ENCODE data around the gene LBHD2.

LBHD2 gene

GRCh38 chr14:103085106-103086091, 1.4 kb downstream of the LBHD2 start:
- Histone ChIP-seq H3K27ac (ENCODE audit: low read length) (no peak overlapping the region), H3K4me1 (ENCODE audit: control insufficient read depth in 1 of 2, insufficient read depth in 2 of 2, low read length in 2 of 2) (peaks cover 0 to 13% of the 10 kb centered on the region in 2 donors), H3K4me3 (ENCODE audit: low read depth in 1 of 2, low read length in 2 of 2) (no peak overlapping the region), H3K27me3 (ENCODE audit: low read depth, low read length) (no peaks in the 10 kb centered on the region), H3K36me3 (ENCODE audit: control insufficient read depth in 1 of 2, insufficient read depth in 2 of 2, low read length in 2 of 2) (no peaks in the 10 kb centered on the region), H3K9me3 (ENCODE audit: control insufficient read depth in 1 of 2, low read length in 2 of 2) (no peaks in the 10 kb centered on the region)

DNA sequence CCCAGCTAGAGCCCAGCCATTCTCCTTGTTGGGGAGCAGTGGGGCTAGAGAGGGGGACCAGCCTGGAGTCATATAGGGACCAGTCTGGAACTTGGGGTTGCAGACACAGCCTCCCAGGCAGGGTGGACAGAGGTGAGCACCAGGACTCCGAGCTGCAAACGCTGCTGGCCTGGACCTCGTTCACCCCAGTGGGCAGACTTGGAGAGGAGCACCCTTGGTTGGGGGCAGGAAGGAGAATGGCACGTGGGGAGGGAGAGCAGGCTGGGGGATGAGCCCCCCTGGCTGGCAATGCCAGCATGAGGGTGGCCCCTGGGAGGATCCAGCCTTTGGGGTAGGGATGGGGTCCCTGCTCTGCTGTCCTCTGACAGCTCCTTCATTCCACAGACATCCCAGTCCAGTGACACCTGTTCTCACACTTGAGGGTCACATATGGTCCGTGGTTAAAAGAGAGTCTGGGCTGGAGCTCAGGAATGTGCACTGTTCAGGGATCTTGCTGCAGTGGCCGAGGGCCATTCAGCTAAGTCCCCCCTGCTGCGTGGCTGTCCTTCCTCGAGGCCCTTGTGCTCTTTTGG, 2.8 kb downstream of the LBHD2 start:
- Histone ChIP-seq H3K4me1 (ENCODE audit: control insufficient read depth in 1 of 2, insufficient read depth in 2 of 2, low read length in 2 of 2) (peaks cover 0 to 23% of the 10 kb centered on the region in 2 donors), H3K9me3 (ENCODE audit: control insufficient read depth in 1 of 2, low read length in 2 of 2) (no peaks in the 10 kb centered on the region), H3K36me3 (ENCODE audit: control insufficient read depth in 1 of 2, insufficient read depth in 2 of 2, low read length in 2 of 2) (no peaks in the 10 kb centered on the region), H3K4me3 (ENCODE audit: low read depth in 1 of 2, low read length in 2 of 2) (no peak overlapping the region), H3K27ac (ENCODE audit: low read length) (no peak overlapping the region), H3K27me3 (ENCODE audit: low read depth, low read length) (no peaks in the 10 kb centered on the region)

GRCh38 chr14:103087343-103087835, 3.4 kb downstream of the LBHD2 start:
- no peak overlapping the region for H3K4me3 ChIP-seq (ENCODE audit: low read depth in 1 of 2, low read length in 2 of 2)
- no peaks in the 10 kb centered on the region for H3K9me3 ChIP-seq (ENCODE audit: control insufficient read depth in 1 of 2, low read length in 2 of 2)
- H3K27ac ChIP-seq (ENCODE audit: low read length), result no peak overlapping the region
- peaks cover 0 to 23% of the 10 kb centered on the region in 2 donors for H3K4me1 ChIP-seq (ENCODE audit: control insufficient read depth in 1 of 2, insufficient read depth in 2 of 2, low read length in 2 of 2)
- no peaks in the 10 kb centered on the region for H3K27me3 ChIP-seq (ENCODE audit: low read depth, low read length)
- no peaks in the 10 kb centered on the region for H3K36me3 ChIP-seq (ENCODE audit: control insufficient read depth in 1 of 2, insufficient read depth in 2 of 2, low read length in 2 of 2)

DNA sequence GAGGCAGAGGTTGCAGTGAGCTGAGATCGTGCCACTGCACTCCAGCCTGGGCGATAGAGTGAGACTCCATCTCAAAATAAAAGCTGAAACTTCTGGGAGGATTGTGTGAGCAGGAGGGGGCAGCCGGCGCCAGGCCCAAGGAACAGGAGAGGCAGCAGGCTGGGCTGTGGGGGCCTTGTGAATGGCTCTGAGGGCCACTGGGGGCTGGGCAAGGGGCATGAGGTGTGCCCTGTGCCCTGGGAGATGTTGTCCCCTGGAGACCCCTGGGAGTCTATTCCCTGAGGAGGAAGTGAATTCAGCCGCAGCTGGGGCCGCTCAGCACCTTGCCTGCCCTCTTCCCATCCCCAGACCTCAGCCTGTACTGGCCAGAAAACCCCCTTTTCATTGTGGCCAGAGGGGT, 4.9 kb downstream of the LBHD2 start:
- H3K27ac ChIP-seq (ENCODE audit: low read length), result no peak overlapping the region
- no peak overlapping the region for H3K4me3 ChIP-seq (ENCODE audit: low read depth in 1 of 2, low read length in 2 of 2)
- H3K4me1 ChIP-seq (ENCODE audit: control insufficient read depth in 1 of 2, insufficient read depth in 2 of 2, low read length in 2 of 2), result peaks cover 0 to 21% of the 10 kb centered on the region in 2 donors
- H3K9me3 ChIP-seq (ENCODE audit: control insufficient read depth in 1 of 2, low read length in 2 of 2), result no peaks in the 10 kb centered on the region
- no peaks in the 10 kb centered on the region for H3K36me3 ChIP-seq (ENCODE audit: control insufficient read depth in 1 of 2, insufficient read depth in 2 of 2, low read length in 2 of 2)
- no peaks in the 10 kb centered on the region for H3K27me3 ChIP-seq (ENCODE audit: low read depth, low read length)

GRCh38 chr14:103089386-103090335, 5.7 kb downstream of the LBHD2 start:
- peaks cover 0 to 13% of the 10 kb centered on the region in 2 donors for H3K4me1 ChIP-seq (ENCODE audit: control insufficient read depth in 1 of 2, insufficient read depth in 2 of 2, low read length in 2 of 2)
- H3K27me3 ChIP-seq (ENCODE audit: low read depth, low read length), result no peaks in the 10 kb centered on the region
- no peaks in the 10 kb centered on the region for H3K36me3 ChIP-seq (ENCODE audit: control insufficient read depth in 1 of 2, insufficient read depth in 2 of 2, low read length in 2 of 2)
- no peak overlapping the region for H3K4me3 ChIP-seq (ENCODE audit: low read depth in 1 of 2, low read length in 2 of 2)
- H3K9me3 ChIP-seq (ENCODE audit: control insufficient read depth in 1 of 2, low read length in 2 of 2), result no peaks in the 10 kb centered on the region
- no peak overlapping the region for H3K27ac ChIP-seq (ENCODE audit: low read length)

- no peak overlapping the region for H3K4me3 ChIP-seq (ENCODE audit: low read depth in 1 of 2, low read length in 2 of 2)
- H3K27me3 ChIP-seq (ENCODE audit: low read depth, low read length), result no peaks in the 10 kb centered on the region
- H3K4me1 ChIP-seq (ENCODE audit: control insufficient read depth in 1 of 2, insufficient read depth in 2 of 2, low read length in 2 of 2), result peaks cover 0 to 12% of the 10 kb centered on the region in 2 donors
- no peak overlapping the region for H3K27ac ChIP-seq (ENCODE audit: low read length)
- H3K9me3 ChIP-seq (ENCODE audit: control insufficient read depth in 1 of 2, low read length in 2 of 2), result no peaks in the 10 kb centered on the region
- H3K36me3 ChIP-seq (ENCODE audit: control insufficient read depth in 1 of 2, insufficient read depth in 2 of 2, low read length in 2 of 2), result no peaks in the 10 kb centered on the region
Observed at GRCh38 chr14:103090481-103091020, 6.5 kb downstream of the LBHD2 start.

DNA sequence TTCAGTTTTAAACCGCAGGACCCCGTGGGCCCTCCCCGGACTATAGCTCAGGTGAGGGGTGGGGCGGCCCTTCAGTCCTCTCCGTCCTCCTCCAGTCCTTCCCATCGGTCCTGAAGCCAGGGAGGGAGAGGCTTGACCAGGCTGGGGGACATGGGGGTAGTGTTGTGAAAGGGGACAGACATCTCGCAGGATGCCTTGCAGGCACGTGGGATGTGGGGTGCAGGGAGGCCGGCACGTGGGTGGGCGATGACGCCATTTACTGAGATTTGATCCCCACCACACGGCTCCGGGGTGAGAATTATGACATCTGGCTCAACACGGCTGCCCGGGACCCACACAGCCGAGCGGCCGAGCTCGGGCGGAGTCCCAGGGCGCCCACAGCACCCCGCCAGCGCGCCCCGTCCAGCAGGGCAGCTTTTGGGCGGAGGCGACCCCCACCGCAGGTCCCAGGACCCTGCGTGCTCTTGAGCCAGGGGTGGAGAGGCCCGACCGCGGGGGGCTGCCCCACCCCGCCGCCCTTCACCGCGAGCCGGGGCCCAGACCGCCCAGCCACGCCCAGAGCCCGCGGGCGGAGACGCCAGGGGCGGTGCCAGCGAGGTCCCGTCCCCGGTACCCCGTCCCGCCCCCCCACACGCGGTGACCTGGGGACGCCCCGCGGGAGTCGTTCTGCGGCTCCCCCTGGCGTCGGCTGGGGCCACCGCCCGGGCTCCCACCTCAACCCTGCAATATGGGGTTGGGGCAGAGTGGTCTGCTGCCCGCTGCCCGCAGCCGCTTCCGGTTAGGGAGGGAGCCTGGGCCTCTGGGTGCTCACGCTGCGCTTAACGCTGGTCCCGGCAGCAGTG, 7.3 kb downstream of the LBHD2 start:
- H3K4me3 ChIP-seq (ENCODE audit: low read depth in 1 of 2, low read length in 2 of 2), result peak overlapping the region in 1 of 2 donors; percentile 60
- no peaks in the 10 kb centered on the region for H3K27me3 ChIP-seq (ENCODE audit: low read depth, low read length)
- no peaks in the 10 kb centered on the region for H3K9me3 ChIP-seq (ENCODE audit: control insufficient read depth in 1 of 2, low read length in 2 of 2)
- peaks cover 0 to 12% of the 10 kb centered on the region in 2 donors for H3K4me1 ChIP-seq (ENCODE audit: control insufficient read depth in 1 of 2, insufficient read depth in 2 of 2, low read length in 2 of 2)
- no peaks in the 10 kb centered on the region for H3K36me3 ChIP-seq (ENCODE audit: control insufficient read depth in 1 of 2, insufficient read depth in 2 of 2, low read length in 2 of 2)
- no peak overlapping the region for H3K27ac ChIP-seq (ENCODE audit: low read length)

DNA sequence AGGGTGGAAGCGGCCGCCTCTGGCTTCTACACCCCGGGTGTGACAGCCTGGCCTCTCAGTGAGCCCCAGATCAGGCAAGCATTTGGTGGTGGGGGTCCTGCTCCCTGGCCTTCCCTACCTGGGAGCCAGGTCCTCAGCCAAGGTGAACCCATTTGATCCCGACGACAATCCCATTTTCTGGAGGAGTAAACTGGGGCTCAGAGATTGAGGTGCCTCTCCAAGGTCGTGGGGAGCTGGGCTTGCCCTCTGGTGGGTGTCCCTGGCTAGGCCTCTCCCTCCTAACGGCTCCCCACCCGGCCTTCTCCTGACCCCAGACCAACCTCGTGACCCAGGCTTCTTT, 7.8 kb downstream of the LBHD2 start:
- H3K9me3 ChIP-seq (ENCODE audit: control insufficient read depth in 1 of 2, low read length in 2 of 2), result no peaks in the 10 kb centered on the region
- no peaks in the 10 kb centered on the region for H3K27me3 ChIP-seq (ENCODE audit: low read depth, low read length)
- no peaks in the 10 kb centered on the region for H3K36me3 ChIP-seq (ENCODE audit: control insufficient read depth in 1 of 2, insufficient read depth in 2 of 2, low read length in 2 of 2)
- H3K4me1 ChIP-seq (ENCODE audit: control insufficient read depth in 1 of 2, insufficient read depth in 2 of 2, low read length in 2 of 2), result peaks cover 0 to 12% of the 10 kb centered on the region in 2 donors
- no peak overlapping the region for H3K27ac ChIP-seq (ENCODE audit: low read length)
- peak overlapping the region in 1 of 2 donors; percentile 60 for H3K4me3 ChIP-seq (ENCODE audit: low read depth in 1 of 2, low read length in 2 of 2)

DNA sequence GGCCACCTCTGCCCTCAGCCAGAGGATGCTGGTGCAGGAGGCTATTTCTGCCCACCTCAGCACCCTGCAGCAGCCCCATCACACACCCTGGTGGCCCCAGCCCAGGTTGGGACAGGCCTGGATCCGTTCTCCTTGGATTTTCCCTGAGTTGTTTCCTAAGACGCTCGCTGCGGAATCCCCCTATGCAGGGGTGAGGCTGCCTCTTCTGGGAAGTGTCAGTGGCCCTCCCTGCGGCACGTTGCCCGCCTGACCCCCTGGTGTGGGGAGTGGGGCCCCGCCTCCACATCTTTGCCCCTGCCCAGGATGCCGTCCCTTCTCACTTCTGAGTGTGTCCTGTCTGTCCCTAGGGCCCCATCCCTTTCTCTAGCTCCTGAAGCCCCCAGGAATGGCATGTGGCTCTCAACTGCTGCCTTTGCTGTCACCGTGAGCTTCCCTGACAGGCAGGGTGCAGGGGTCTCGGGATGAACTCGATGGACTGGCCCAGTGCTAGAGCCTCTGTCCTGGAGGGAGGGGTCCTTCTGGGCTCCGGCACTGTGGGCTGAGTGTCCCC, 9.9 kb downstream of the LBHD2 start:
- peak overlapping the region; percentile 56 for H3K27ac ChIP-seq (ENCODE audit: low read length)
- peaks cover 0 to 12% of the 10 kb centered on the region in 2 donors for H3K4me1 ChIP-seq (ENCODE audit: control insufficient read depth in 1 of 2, insufficient read depth in 2 of 2, low read length in 2 of 2)
- no peaks in the 10 kb centered on the region for H3K9me3 ChIP-seq (ENCODE audit: control insufficient read depth in 1 of 2, low read length in 2 of 2)
- no peaks in the 10 kb centered on the region for H3K27me3 ChIP-seq (ENCODE audit: low read depth, low read length)
- H3K4me3 ChIP-seq (ENCODE audit: low read depth in 1 of 2, low read length in 2 of 2), result peak overlapping the region; percentile 24 to 65
- no peaks in the 10 kb centered on the region for H3K36me3 ChIP-seq (ENCODE audit: control insufficient read depth in 1 of 2, insufficient read depth in 2 of 2, low read length in 2 of 2)

Measured in muscle layer of duodenum (tissue), 2 donors.